WTC11 (cell line): Measurements from ENCODE around the gene SLC15A4.

Experiments
- ESRRA ChIP-seq: sonication (generic); formaldehyde crosslinking; IDR thresholded peaks from 2 replicates; pipeline ENCODE4 v1.8.1; 2022; ENCODE audit warnings: mild to moderate bottlenecking, missing genetic modification reagents, borderline replicate concordance
- ZNF121 ChIP-seq: sonication (generic); formaldehyde crosslinking; IDR thresholded peaks from 2 replicates; pipeline ENCODE4 v1.8.0; 2023; ENCODE audit warnings: missing genetic modification reagents
- TF ChIP-seq, protein P1 (sequence below): fragments of 200-600 bp; IDR thresholded peaks from 2 replicates; pipeline ENCODE4 v1.8.0; 2022; ENCODE audit warnings: antibody characterized with exemption
- TF ChIP-seq, protein P2 (sequence below): sonication (generic); formaldehyde crosslinking; IDR thresholded peaks from 2 replicates; pipeline ENCODE4 v1.8.0; 2022; ENCODE audit warnings: mild to moderate bottlenecking, missing genetic modification reagents

DNA sequence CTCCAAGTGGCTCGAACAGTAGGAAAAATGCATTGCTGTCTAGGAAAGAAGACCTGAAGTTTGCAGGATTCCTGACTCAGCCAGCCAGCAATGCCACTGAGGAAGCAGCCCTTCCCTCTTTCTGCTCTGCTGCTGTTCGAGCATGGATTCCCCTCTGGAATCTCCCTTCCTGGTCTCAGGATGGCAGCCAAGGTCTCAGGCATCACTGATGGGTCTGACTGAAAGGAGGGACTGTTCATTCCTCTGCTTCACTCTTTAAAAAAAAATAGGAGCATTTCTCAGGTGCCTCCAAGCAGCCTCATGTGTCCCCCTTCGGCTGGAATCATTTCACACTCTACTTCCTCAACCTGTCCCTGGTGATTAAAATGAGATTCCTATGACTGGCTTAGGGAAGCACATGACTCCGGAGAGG is 62.4 kb downstream of the SLC15A4 start:
- TF ChIP-seq, protein P1, sequence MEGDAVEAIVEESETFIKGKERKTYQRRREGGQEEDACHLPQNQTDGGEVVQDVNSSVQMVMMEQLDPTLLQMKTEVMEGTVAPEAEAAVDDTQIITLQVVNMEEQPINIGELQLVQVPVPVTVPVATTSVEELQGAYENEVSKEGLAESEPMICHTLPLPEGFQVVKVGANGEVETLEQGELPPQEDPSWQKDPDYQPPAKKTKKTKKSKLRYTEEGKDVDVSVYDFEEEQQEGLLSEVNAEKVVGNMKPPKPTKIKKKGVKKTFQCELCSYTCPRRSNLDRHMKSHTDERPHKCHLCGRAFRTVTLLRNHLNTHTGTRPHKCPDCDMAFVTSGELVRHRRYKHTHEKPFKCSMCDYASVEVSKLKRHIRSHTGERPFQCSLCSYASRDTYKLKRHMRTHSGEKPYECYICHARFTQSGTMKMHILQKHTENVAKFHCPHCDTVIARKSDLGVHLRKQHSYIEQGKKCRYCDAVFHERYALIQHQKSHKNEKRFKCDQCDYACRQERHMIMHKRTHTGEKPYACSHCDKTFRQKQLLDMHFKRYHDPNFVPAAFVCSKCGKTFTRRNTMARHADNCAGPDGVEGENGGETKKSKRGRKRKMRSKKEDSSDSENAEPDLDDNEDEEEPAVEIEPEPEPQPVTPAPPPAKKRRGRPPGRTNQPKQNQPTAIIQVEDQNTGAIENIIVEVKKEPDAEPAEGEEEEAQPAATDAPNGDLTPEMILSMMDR: no peak
- TF ChIP-seq ESRRA (CRISPR knock-in tag): no peak
- TF ChIP-seq, protein P2, sequence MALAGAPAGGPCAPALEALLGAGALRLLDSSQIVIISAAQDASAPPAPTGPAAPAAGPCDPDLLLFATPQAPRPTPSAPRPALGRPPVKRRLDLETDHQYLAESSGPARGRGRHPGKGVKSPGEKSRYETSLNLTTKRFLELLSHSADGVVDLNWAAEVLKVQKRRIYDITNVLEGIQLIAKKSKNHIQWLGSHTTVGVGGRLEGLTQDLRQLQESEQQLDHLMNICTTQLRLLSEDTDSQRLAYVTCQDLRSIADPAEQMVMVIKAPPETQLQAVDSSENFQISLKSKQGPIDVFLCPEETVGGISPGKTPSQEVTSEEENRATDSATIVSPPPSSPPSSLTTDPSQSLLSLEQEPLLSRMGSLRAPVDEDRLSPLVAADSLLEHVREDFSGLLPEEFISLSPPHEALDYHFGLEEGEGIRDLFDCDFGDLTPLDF (CRISPR knock-in tag): no peak
- no peak for TF ChIP-seq ZNF121 (CRISPR knock-in tag)
